ENCODE measurements around the gene KRTAP12-2. TPM values are rescaled to one million over a fixed set of nuclear protein-coding genes. Genes with fewer than 3 reads are reported as not detected.

The KRTAP12-2 gene
- total and polyA plus RNA-seq, 10 donors: not detected

GRCh38 chr21:44618909-44619308 lies 47.8 kb downstream of the KRTAP12-2 start:
- Histone ChIP-seq H3K4me1 (peaks cover 0 to 18% (median 5%) of the 10 kb centered on the region in 6 donors), H3K36me3 (no peaks in the 10 kb centered on the region), H3K27me3 (replicated peaks in 1 of 7) (peaks cover 0 to 24% (median 0%) of the 10 kb centered on the region in 7 donors), H3K4me3 (peak overlapping the region in 1 of 8 donors; percentile 5), H3K9me3 (peaks cover 5 to 44% (median 34%) of the 10 kb centered on the region in 8 donors), H3K27ac (peak overlapping the region; percentile 22 to 84 (median 64))
- intact Hi-C loops (cut with DNase I; ENCODE audit: low total_unique reads): no loop called here
- 36 to 60% (median 46%) methylated on average over 3 of the region's 3 CpGs for WGBS, 5 donors
- TF ChIP-seq CTCF (IDR thresholded peaks at IDR 0.05 in 8 of 11, conservative IDR thresholded peaks at IDR 0.05 in 3 of 11): no peak
- peak in 1 of 3 donors; percentile 36 for TF ChIP-seq POLR2AphosphoS5 (IDR thresholded peaks at IDR 0.05)
- peak; percentile 76 for DNase-seq

- H3K36me3 ChIP-seq: no peaks in the 10 kb centered on the region
- TF ChIP-seq POLR2AphosphoS5 (IDR thresholded peaks at IDR 0.05) (no peak), CTCF (IDR thresholded peaks at IDR 0.05 in 8 of 11, conservative IDR thresholded peaks at IDR 0.05 in 3 of 11) (peak in 5 of 11 experiments; percentile 19 to 34 (median 26))
- WGBS, 5 donors: 26 to 40% (median 37%) methylated on average over 4 of the region's 4 CpGs
- intact Hi-C loops (cut with DNase I; ENCODE audit: low total_unique reads): no loop called here
- peaks cover 0 to 18% (median 5%) of the 10 kb centered on the region in 6 donors for H3K4me1 ChIP-seq
- peaks cover 0 to 28% (median 0%) of the 10 kb centered on the region in 7 donors for H3K27me3 ChIP-seq (replicated peaks in 1 of 7)
- peak overlapping the region in 7 of 8 donors; percentile 45 to 84 (median 69) for H3K27ac ChIP-seq
- H3K9me3 ChIP-seq: peaks cover 1 to 40% (median 30%) of the 10 kb centered on the region in 8 donors
- DNase-seq: peak; percentile 74
- H3K4me3 ChIP-seq: peak overlapping the region in 1 of 8 donors; percentile 5
These were observed 48.2 kb downstream of the KRTAP12-2 start for GRCh38 chr21:44618504-44618903.

- Histone ChIP-seq H3K9me3 (peaks cover 0 to 28% (median 18%) of the 10 kb centered on the region in 8 donors), H3K4me3 (no peak overlapping the region), H3K36me3 (no peaks in the 10 kb centered on the region), H3K4me1 (peaks cover 0 to 18% (median 5%) of the 10 kb centered on the region in 6 donors), H3K27me3 (replicated peaks in 1 of 7) (peaks cover 0 to 41% (median 0%) of the 10 kb centered on the region in 7 donors), H3K27ac (no peak overlapping the region)
- intact Hi-C loops (cut with DNase I; ENCODE audit: low total_unique reads): no loop called here
- no peak for TF ChIP-seq POLR2AphosphoS5 (IDR thresholded peaks at IDR 0.05)
- no peak for TF ChIP-seq CTCF (IDR thresholded peaks at IDR 0.05 in 8 of 11, conservative IDR thresholded peaks at IDR 0.05 in 3 of 11)
- no peak for TF ChIP-seq POLR2A (IDR thresholded peaks at IDR 0.05)
- 69 to 87% (median 70%) methylated on average over 5 to 8 of the region's 8 CpGs for WGBS, 5 donors
- DNase-seq: no peak
These were observed 49.6 kb downstream of the KRTAP12-2 start for GRCh38 chr21:44617071-44617501.

GRCh38 chr21:44616591-44616926 lies 50.2 kb downstream of the KRTAP12-2 start:
- intact Hi-C loops (cut with DNase I; ENCODE audit: low total_unique reads): no loop called here
- H3K4me3 ChIP-seq: no peak overlapping the region
- no peak for DNase-seq

More at GRCh38 chr21:44616591-44616926, 50.2 kb downstream of the KRTAP12-2 start:
- no peaks in the 10 kb centered on the region for H3K36me3 ChIP-seq
- peaks cover 0 to 41% (median 0%) of the 10 kb centered on the region in 7 donors for H3K27me3 ChIP-seq (replicated peaks in 1 of 7)
- TF ChIP-seq CTCF (IDR thresholded peaks at IDR 0.05 in 8 of 11, conservative IDR thresholded peaks at IDR 0.05 in 3 of 11) (no peak), POLR2AphosphoS5 (IDR thresholded peaks at IDR 0.05) (no peak), POLR2A (IDR thresholded peaks at IDR 0.05) (no peak)
- H3K9me3 ChIP-seq: peaks cover 0 to 28% (median 22%) of the 10 kb centered on the region in 8 donors
- WGBS, 5 donors: 86 to 93% (median 86%) methylated on average over 16 of the region's 16 CpGs
- peaks cover 0 to 18% (median 5%) of the 10 kb centered on the region in 6 donors for H3K4me1 ChIP-seq
- no peak overlapping the region for H3K27ac ChIP-seq

Small RNA genes lying within 50 kb of the gene (small RNA-seq; reads per million reads assigned to genes)
- gene KRTAP12-6P: 0 reads per million in 4 donors

Other genes with a start within 250 kb of the KRTAP12-2 start
- 1 to 10 TPM; 1.3 to 4.9 (median 3.4) TPM for gene LRRC3, start 211.4 kb downstream of the KRTAP12-2 start, total RNA-seq
- under 1 TPM; 0.24 to 0.86 (median 0.26) TPM for gene LRRC3, start 211.4 kb downstream of the KRTAP12-2 start, polyA plus RNA-seq
- gene KRTAP10-1, start 126.7 kb downstream of the KRTAP12-2 start, total RNA-seq: not detected
- not detected for gene KRTAP10-1, start 126.7 kb downstream of the KRTAP12-2 start, polyA plus RNA-seq
- not detected for gene KRTAP10-2, start 115.4 kb downstream of the KRTAP12-2 start, total RNA-seq
- not detected for gene KRTAP10-2, start 115.4 kb downstream of the KRTAP12-2 start, polyA plus RNA-seq
- not detected for gene KRTAP10-3, start 108.1 kb downstream of the KRTAP12-2 start, total RNA-seq
- not detected for gene KRTAP10-3, start 108.1 kb downstream of the KRTAP12-2 start, polyA plus RNA-seq
- not detected for gene KRTAP10-4, start 93.2 kb downstream of the KRTAP12-2 start, total RNA-seq
- not detected for gene KRTAP10-4, start 93.2 kb downstream of the KRTAP12-2 start, polyA plus RNA-seq
- gene KRTAP10-5, start 86.3 kb downstream of the KRTAP12-2 start, total RNA-seq: not detected
- gene KRTAP10-5, start 86.3 kb downstream of the KRTAP12-2 start, polyA plus RNA-seq: not detected
- gene KRTAP10-6, start 74.4 kb downstream of the KRTAP12-2 start, total RNA-seq: not detected
- gene KRTAP10-6, start 74.4 kb downstream of the KRTAP12-2 start, polyA plus RNA-seq: not detected
- not detected for gene KRTAP10-7, start 66.3 kb downstream of the KRTAP12-2 start, total RNA-seq
- gene KRTAP10-7, start 66.3 kb downstream of the KRTAP12-2 start, polyA plus RNA-seq: not detected
- gene KRTAP10-8, start 54.8 kb downstream of the KRTAP12-2 start, total RNA-seq: not detected
- gene KRTAP10-8, start 54.8 kb downstream of the KRTAP12-2 start, polyA plus RNA-seq: not detected
- gene KRTAP10-9, start 39.8 kb downstream of the KRTAP12-2 start, total RNA-seq: not detected
- not detected for gene KRTAP10-9, start 39.8 kb downstream of the KRTAP12-2 start, polyA plus RNA-seq
- not detected for gene KRTAP10-10, start 29.6 kb downstream of the KRTAP12-2 start, total RNA-seq
- gene KRTAP10-10, start 29.6 kb downstream of the KRTAP12-2 start, polyA plus RNA-seq: not detected
- gene KRTAP10-11, start 20.5 kb downstream of the KRTAP12-2 start, total RNA-seq: not detected
- gene KRTAP10-11, start 20.5 kb downstream of the KRTAP12-2 start, polyA plus RNA-seq: not detected
- gene KRTAP12-4, start 12.3 kb downstream of the KRTAP12-2 start, total RNA-seq: not detected
- not detected for gene KRTAP12-4, start 12.3 kb downstream of the KRTAP12-2 start, polyA plus RNA-seq
- gene KRTAP12-3, start 9.0 kb downstream of the KRTAP12-2 start, total RNA-seq: not detected
- gene KRTAP12-3, start 9.0 kb downstream of the KRTAP12-2 start, polyA plus RNA-seq: not detected
- not detected for gene KRTAP12-1, start 15.2 kb upstream of the KRTAP12-2 start, total RNA-seq
- not detected for gene KRTAP12-1, start 15.2 kb upstream of the KRTAP12-2 start, polyA plus RNA-seq
- gene KRTAP10-12, start 30.2 kb upstream of the KRTAP12-2 start, total RNA-seq: not detected
- gene KRTAP10-12, start 30.2 kb upstream of the KRTAP12-2 start, polyA plus RNA-seq: not detected
- gene TSPEAR, start 44.6 kb upstream of the KRTAP12-2 start, total RNA-seq: under 1 TPM in 1 of 7 donors, not detected in 6; 0.22 TPM
- gene TSPEAR, start 44.6 kb upstream of the KRTAP12-2 start, polyA plus RNA-seq: under 1 TPM in 2 of 3 donors, not detected in 1; 0.02 to 0.03 TPM
- 100 to 1,000 TPM in 3 of 7 donors, 10 to 100 TPM in 4; 81.1 to 125 (median 93.8) TPM for gene UBE2G2, start 134.9 kb upstream of the KRTAP12-2 start, total RNA-seq
- 10 to 100 TPM; 39.4 to 58.0 (median 46.9) TPM for gene UBE2G2, start 134.9 kb upstream of the KRTAP12-2 start, polyA plus RNA-seq
- 100 to 1,000 TPM in 1 of 7 donors, 10 to 100 TPM in 6; 62.2 to 101 (median 68.6) TPM for gene SUMO3, start 151.1 kb upstream of the KRTAP12-2 start, total RNA-seq
- 10 to 100 TPM; 38.2 to 90.7 (median 57.9) TPM for gene SUMO3, start 151.1 kb upstream of the KRTAP12-2 start, polyA plus RNA-seq
- gene PTTG1IP, start 206.8 kb upstream of the KRTAP12-2 start, total RNA-seq: 100 to 1,000 TPM; 121 to 189 (median 165) TPM
- 10 to 100 TPM; 57.6 to 69.3 (median 64.9) TPM for gene PTTG1IP, start 206.8 kb upstream of the KRTAP12-2 start, polyA plus RNA-seq